PFSK-1 (cell line): ENCODE results near the gene GOLGB1.

ENCODE experiments used
- POLR2AphosphoS5 ChIP-seq: IDR thresholded peaks from 2 replicates; pipeline ENCODE4 v1.6.1; 2012; ENCODE audit warnings: low read depth, mild to moderate bottlenecking, control low read depth, low read length, moderate library complexity
- REST ChIP-seq, 2 experiments: IDR thresholded peaks; 2 replicates each; pipeline versions ENCODE4 v1.6.1 to v1.8.0; 2011 to 2012; ENCODE audit warnings: low read depth in 2 of 2, low read length in 2 of 2, control low read depth in 1 of 2, inconsistent platforms in 1 of 2, mild to moderate bottlenecking in 1 of 2, moderate library complexity in 1 of 2; ENCODE audit not compliant: insufficient read depth in 1 of 2
- SIN3A ChIP-seq: IDR thresholded peaks from 2 replicates; pipeline ENCODE4 v1.6.1; 2012; ENCODE audit warnings: mild to moderate bottlenecking, low read length, moderate library complexity, borderline replicate concordance; ENCODE audit not compliant: insufficient read depth
- TAF1 ChIP-seq: IDR thresholded peaks from 2 replicates; pipeline ENCODE4 v1.6.1; 2012; ENCODE audit warnings: low read length, control low read depth, borderline replicate concordance; ENCODE audit not compliant: insufficient read depth

- TF ChIP-seq REST (IDR thresholded peaks at IDR 0.05; ENCODE audit: insufficient read depth in 1 of 2, low read depth in 2 of 2, low read length in 2 of 2) (no peak), POLR2AphosphoS5 (no peak), TAF1 (no peak), SIN3A (no peak)
Measured at GRCh38 chr3:121645054-121645453, 104.5 kb downstream of the GOLGB1 start.
